Mucosa of gallbladder (tissue), 1 donor: ENCODE data around the gene AGAP9. TPM values are rescaled to one million over a fixed set of nuclear protein-coding genes. Genes with fewer than 3 reads are reported as not detected.
"Not testable (repeated sequence)": the region's sequence is repeated elsewhere in the genome, so short reads cannot be mapped to it uniquely, and the experiment has no call there.

Source experiments
- DNase-seq: peaks from one replicate; pipeline ENCODE4 v3.0.0-alpha.2; 2020; ENCODE audit warnings: low spot score
- total RNA-seq: library from RNA; stranded (reverse); gene quantifications from one replicate; pipeline ENCODE4 v1.2.1, GENCODE V29; 2021
- donor health status: DM: no; HTN: no; CAD: no.

Gene AGAP9
- total RNA-seq, 1 donor from 2014 or later = 10.8 TPM

DNA sequence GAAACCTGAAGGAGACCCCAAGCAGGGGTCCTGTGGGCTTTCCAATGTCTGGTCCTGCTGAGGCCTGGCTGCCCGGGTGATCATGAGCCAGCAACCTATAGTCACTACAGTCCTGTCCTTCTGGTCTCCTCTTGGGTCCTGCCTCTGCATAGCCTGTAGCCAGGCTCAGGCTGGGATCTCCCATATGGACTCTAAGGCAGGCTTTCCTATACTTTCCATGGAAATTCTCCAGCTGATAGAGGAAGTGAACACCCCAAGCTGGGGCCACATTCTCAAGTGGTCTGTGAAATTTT, 66.0 kb downstream of the AGAP9 start:
- no peak for DNase-seq

DNA sequence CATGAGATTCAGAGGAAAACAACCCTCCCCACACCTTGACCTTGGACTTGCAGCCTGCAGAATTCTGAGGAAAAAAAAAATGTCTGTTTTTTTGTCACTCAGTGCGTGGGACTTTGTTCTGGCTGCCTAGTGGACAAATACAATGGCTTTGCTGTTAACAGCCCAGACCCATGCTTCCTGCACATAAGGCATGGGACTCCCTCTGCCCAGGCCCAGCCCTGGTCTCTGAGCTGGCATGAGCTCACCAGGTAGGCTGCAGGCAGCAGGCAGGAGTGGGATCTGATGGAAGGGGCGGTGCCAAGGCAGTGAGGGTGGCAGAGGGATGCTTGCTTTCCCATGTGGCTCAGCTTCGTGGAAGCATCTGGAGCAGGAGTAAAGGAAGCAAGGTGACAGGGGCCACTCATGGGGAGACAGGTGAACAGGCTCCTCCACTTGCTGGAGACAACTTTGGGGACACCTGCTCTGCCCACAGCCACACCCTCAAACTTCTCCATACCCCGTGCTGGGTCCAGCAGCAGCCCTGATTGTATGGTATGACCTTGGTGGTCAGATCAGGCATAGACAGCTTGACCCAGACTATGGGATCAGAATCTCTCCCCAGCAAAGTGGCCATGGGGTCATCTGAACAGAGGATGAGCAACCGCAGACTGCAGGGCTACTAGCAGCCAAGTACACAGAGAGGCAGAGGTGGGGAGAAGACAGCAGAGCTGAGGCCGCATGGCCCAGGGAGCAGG, 66.5 kb downstream of the AGAP9 start:
- DNase-seq = no peak

DNA sequence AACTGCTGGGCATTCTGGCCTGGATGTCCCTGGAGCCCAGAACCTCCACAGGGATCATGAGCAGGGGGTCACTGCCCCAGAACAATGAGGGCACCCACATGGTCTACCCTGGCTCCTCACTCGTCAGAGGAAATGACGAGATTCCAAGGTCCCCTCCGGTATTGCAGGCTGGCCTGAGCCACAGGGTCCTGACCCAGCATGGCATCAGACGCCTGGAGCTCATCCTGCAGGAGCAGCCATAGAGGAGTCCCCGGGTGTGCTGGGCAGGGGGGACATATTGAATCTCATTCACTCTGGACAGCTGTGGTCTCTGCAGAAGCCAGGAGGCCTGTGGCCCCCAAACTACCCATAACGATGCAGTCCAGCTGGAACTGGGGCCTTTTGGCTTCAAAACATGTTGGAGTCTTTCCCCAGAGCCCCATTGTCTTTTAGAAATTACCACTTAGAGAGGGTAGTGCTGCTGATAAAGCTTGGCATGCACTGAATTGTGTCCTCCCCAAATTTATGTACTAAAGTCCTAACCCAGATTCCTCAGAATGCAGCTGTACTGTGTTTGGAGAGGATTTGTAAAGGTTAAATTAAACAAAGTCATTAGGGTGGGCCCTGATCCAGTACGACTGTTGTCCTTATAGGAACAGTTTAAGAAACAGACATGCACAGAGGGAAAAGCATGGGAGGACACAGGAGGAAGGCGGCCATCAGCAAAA, 67.2 kb downstream of the AGAP9 start:
- DNase-seq = no peak

DNA sequence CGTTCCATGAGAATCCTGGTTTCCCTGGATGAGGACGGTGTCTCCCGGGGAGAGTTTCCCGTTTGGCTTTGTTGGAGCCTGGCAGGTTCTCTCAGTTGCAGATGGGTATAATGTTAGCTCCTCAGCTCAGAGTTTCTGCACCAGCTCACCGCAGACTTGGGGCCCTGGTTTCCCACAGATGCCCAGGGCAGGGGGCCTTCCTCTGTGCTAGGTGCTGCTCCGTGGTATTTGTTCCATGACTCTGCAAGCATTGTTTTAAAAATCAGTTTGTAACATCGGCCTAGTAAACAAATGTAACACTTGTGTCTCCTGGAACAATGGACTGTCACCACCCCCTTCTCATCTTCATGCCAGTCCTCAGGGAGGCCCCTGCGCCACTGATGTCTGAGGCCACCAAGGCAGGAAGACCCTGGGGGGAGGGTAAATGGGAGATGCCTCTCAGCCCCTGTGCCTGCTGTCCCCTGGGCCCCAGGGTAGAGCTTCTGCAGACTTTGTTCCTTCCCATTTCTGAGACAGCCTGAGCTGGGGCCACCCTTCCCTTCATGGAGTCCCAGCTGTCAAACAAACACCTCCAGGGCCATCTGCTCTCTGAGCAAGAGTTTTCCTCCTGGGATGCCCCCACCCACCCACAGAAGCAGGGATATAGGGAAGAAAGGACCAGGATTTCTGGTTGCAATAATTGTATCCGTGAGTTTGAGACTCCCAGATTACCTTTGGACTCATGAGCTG, 67.9 kb downstream of the AGAP9 start:
- DNase-seq = not testable (repeated sequence)

DNA sequence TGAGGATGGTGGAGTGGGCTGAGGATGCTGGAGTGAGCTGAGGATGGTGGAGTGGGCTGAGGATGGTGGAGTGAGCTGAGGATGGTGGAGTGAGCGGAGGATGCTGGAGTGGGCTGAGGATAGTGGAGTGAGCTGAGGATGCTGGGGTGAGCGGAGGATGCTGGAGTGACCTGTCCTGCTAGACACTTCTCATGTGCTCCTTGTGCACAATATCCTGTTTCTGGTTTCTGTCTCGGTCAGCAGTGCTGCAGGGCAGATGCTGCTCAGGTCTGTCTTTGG, 68.7 kb downstream of the AGAP9 start:
- DNase-seq = no peak

DNA sequence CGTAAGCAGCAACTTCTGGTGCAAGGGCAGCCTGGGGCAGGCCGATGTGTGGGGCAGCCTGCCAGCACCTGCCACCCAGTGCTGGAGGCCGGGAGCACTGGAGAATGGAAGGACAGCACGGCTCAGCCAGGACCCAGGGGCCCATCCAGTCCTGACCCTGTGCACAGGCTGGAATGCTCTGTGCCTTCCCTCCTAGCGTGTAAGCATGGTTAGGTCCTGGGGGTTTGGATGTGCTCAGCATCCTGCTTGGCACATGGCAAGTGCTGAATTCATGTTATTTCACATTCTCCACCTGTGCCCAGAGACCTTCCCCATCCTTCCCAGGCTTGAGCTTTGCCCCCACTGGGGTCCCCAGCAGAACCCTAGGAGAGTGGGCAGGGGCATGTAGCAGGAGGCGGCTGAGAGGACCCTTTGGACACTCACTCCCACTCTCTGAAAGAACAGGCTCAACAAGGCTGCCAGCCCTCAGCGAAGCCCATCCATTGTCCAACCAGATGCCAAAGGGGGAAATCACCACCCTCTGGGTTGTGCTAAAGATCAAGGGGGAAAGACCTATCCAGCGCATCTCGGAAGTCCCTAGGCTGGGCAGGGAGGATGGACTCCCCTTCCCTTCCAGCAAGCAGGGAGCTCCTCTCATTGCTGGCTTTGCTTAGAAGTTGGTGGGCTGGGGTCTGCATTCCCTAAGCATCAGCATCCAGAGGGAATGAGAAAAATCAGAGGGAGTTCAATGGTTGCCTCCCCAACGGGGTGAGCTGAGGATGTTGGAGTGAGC, 69.2 kb downstream of the AGAP9 start:
- DNase-seq = no peak

DNA sequence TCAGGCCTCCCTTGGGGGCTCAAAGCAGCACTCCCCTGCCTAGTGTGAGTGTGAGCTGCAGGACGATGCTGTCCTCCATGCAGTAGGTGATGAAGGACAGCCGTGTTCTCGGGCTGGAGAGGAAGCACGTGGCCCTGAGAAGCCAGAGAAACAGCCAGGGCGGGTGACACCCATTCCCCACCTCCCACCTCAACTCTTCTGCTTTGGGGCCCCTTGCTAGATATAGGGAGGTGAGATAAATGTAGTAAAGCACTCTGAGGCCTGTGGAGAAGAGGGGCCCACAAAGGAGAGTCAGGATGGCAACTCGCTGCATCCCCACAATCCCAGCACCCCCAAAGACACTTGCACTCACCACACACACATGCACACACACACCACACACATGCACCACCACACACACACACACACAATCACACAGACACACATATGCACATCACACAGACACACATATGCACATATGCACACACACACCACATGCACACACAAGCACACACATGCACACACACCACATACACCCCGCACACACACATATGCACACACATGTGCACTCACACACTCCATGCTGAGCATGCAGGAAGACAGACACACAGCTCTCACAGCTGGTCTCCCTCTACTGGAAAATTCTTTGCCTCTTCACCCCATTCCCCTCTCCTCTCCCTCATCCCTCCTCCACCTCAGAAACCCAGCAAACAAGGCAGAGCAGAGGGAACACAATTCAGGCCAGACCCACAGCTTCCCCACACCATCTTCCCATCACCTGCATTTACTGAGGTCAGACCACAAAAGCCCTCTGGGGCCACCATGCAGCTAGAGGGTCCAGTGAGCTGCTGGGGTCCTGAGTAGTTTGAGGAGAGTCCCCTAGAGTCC, 70.1 kb downstream of the AGAP9 start:
- no peak for DNase-seq

DNA sequence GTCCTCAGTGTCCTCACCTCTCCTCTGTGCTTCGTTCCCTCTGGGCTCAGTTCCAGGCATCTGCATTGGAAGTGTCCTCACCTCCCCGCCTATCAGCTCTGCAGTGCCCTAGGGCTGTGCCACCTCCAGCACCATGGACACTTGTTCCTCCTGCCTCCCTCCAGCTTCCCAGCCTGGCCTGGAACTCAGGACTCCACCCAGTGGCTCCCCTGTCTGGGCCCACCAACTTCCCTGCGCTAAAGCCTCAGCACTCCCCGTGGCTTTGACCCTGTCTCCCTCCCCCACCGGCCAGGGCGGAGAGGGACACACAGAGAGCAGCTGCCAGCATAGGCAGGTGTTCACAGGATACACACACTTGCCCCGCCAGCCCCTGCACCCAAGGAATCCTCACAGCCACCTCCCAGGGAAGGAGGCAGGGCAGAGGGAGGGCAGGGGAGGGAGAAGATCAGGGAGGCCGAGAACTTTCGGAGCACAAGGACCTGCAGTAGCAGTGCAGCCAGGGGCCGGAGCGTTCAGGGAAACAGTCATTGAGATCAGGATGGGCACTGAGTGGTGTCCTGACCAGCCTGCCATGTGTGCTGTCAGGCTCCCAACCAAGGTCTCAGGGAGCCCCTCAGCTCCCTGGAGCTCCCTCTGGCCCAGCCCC, 70.8 kb downstream of the AGAP9 start:
- no peak for DNase-seq

DNA sequence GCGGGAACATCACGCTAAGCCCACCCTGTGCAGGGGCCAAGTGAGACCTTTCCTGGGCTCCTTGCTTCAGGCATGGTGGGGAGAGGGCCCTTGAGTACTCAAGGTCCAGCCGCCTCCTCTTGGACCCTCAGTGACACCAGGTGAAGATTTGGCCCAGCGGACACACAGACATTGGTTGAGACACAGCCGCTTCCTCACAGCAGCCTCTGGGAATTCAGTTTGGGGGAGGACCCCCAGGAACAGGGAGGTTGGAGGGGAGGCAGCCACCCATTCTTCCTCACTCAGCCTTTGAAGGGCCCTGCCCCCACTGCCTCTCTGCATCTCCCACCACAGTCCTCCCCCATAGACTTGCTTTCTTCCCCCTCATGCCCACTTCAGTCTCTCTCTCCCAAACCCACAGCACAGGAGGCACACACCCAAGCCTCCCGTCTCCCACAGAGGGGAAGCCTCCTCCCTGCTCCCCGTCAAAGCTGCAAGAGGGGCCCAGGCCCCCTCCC, 71.4 kb downstream of the AGAP9 start:
- DNase-seq = no peak

Other genes with a start within 250 kb of the AGAP9 start
- gene GDF10, start 223.4 kb downstream of the AGAP9 start, total RNA-seq = 0.52 TPM
- gene GDF2, start 201.2 kb downstream of the AGAP9 start, total RNA-seq = not detected
- not detected for gene RBP3, start 175.3 kb downstream of the AGAP9 start, total RNA-seq
- gene ZNF488, start 139.3 kb downstream of the AGAP9 start, total RNA-seq = 1.8 TPM
- gene ANXA8, start 39.5 kb downstream of the AGAP9 start, total RNA-seq = 0.52 TPM
- gene FAM25G, start 31.9 kb downstream of the AGAP9 start, total RNA-seq = not detected
- gene SYT15B, start 240.0 kb upstream of the AGAP9 start, total RNA-seq = 0.23 TPM